Measurements from ENCODE around the gene LAGE3.

Gene LAGE3

GRCh38 chrX:154516656-154517100 lies 37.6 kb upstream of the LAGE3 start:
- peak; percentile 68 for DNase-seq (ENCODE audit: low read depth)
- TF ChIP-seq MAX (IDR thresholded peaks at IDR 0.05; ENCODE audit: low read depth, low read length), result no peak
- no peak for TF ChIP-seq MYC (IDR thresholded peaks at IDR 0.05; ENCODE audit: low read depth, low read length)
- TF ChIP-seq, protein P1, sequence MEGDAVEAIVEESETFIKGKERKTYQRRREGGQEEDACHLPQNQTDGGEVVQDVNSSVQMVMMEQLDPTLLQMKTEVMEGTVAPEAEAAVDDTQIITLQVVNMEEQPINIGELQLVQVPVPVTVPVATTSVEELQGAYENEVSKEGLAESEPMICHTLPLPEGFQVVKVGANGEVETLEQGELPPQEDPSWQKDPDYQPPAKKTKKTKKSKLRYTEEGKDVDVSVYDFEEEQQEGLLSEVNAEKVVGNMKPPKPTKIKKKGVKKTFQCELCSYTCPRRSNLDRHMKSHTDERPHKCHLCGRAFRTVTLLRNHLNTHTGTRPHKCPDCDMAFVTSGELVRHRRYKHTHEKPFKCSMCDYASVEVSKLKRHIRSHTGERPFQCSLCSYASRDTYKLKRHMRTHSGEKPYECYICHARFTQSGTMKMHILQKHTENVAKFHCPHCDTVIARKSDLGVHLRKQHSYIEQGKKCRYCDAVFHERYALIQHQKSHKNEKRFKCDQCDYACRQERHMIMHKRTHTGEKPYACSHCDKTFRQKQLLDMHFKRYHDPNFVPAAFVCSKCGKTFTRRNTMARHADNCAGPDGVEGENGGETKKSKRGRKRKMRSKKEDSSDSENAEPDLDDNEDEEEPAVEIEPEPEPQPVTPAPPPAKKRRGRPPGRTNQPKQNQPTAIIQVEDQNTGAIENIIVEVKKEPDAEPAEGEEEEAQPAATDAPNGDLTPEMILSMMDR (IDR thresholded peaks at IDR 0.05; ENCODE audit: low read depth, low read length), result no peak
- no peak for TF ChIP-seq POLR2A (IDR thresholded peaks at IDR 0.05; ENCODE audit: extremely low read depth, insufficient read length)
- peak overlapping the region; percentile 71 for H3K4me3 ChIP-seq (ENCODE audit: low read depth, low read length)

DNA sequence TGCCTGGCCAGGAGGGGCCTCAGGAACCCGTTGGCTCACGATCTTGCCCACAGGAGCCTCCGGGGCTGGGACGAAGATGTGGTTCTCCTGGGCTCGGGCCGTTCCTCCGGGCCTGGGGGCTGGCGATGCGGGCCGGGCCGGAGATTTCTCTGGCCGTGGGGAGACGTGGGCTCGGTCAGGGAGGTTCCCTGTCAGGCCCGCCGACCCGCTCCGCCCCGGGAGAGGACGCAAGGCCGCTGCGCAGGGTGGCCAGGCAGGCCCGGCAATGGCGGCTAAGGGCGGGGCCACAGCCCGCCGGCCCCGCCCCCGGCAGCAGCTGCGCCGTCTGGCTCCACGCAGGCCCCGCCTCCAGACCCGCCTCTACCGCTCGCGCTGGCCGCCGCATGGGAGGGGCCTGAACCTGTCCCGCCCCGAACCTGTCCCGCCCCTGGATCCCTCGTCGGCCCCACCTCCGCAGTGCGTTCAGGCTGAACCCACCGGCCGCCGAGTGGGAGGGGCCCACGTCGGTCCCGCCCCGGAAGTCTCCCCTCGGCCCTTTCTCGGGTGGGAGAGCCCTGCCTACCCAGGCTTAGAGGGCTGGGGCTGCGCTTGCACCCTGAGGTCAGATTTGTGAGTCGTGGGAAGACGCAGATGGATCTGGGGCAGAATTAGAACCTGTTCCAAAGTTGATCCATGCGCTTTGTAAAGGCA lies 37.0 kb upstream of the LAGE3 start, which contains the start of gene FAM3A:
FAM3A (minus strand) TSS at position 267 of the 690 bp plus-strand sequence. CDS start 460 bp downstream, outside the sequence.
- peak; percentile 91 for DNase-seq (ENCODE audit: low read depth)
- peak within 1 kb of the TSS; percentile 71 for H3K4me3 ChIP-seq (ENCODE audit: low read depth, low read length)
- TF ChIP-seq MAX (IDR thresholded peaks at IDR 0.05; ENCODE audit: low read depth, low read length), result no peak
- peak; percentile 82 for TF ChIP-seq POLR2A (IDR thresholded peaks at IDR 0.05; ENCODE audit: extremely low read depth, insufficient read length)

DNA sequence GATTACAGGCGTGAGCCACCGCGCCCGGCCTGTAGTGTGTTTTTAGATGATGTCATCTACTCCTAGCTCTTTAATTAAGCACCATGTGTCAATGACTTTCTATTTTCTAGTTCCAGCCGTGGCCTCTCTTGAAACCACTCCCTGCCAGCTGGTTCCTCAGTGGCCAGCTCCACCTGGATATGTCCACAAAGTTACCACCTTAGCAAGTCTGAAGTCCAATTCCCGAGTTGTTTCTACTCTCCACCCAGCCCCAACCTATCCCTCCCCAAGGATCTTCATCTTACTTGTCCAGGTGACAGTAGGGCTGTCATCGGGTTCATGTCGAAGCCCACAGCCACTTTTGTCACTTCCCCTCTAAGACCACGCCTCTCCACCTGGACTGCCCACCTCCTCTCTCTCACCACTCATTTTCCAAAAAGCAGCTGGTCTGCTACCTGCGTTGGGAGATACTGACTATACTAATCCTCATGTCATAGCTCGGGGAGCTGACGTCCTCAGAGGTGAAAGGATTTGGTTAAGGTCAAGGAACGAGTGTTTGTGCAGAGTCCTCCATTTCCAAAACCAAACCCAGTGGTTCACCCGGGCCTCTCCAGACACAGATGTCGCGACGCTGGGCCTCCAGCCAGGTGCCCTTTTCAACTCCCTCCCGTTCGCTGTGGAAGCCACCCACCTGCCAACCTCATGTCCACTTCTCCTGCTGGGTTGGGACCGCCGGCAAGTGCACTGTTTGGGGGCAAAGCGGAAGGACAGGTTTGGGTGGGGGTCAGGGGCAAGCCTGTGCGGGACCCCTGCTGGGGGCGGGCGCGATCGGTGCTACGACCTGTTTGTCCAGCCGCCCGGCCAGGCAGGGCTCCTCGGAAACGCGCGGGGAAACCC lies 36.2 kb upstream of the LAGE3 start:
- TF ChIP-seq POLR2A (IDR thresholded peaks at IDR 0.05; ENCODE audit: extremely low read depth, insufficient read length) (no peak), MYC (IDR thresholded peaks at IDR 0.05; ENCODE audit: low read depth, low read length) (no peak), MAX (IDR thresholded peaks at IDR 0.05; ENCODE audit: low read depth, low read length) (no peak)
- TF ChIP-seq, protein P1 (IDR thresholded peaks at IDR 0.05; ENCODE audit: low read depth, low read length), result no peak
- no peak for DNase-seq (ENCODE audit: low read depth)
- peak overlapping the region; percentile 63 for H3K4me3 ChIP-seq (ENCODE audit: low read depth, low read length)

DNA sequence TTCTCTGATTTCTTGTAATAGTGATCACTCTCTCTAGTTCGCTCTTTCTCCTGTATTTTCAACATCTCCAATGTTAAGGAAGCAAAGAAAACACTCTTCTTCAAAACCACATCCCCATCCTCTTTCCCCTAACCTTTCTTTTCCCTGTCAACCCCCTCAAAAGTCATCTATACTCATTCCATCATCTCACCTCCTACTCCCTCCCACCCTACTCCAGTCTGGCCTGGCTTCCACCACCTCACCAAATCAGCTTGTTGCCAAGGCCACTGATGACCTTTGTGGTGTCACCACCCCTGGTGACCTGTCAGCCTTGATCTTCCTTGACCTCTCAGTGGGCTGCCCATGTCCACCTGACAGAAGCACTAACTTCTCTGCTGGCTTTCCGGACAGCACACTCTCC lies 34.6 kb upstream of the LAGE3 start:
- no peak overlapping the region for H3K4me3 ChIP-seq (ENCODE audit: low read depth, low read length)
- TF ChIP-seq MYC (IDR thresholded peaks at IDR 0.05; ENCODE audit: low read depth, low read length), result no peak
- no peak for TF ChIP-seq POLR2A (IDR thresholded peaks at IDR 0.05; ENCODE audit: extremely low read depth, insufficient read length)
- TF ChIP-seq MAX (IDR thresholded peaks at IDR 0.05; ENCODE audit: low read depth, low read length), result no peak
- TF ChIP-seq, protein P1 (IDR thresholded peaks at IDR 0.05; ENCODE audit: low read depth, low read length), result no peak

GRCh38 chrX:154512879-154513553 lies 33.9 kb upstream of the LAGE3 start:
- DNase-seq (ENCODE audit: low read depth), result no peak
- no peak for TF ChIP-seq POLR2A (IDR thresholded peaks at IDR 0.05; ENCODE audit: extremely low read depth, insufficient read length)
- no peak for TF ChIP-seq MAX (IDR thresholded peaks at IDR 0.05; ENCODE audit: low read depth, low read length)
- no peak overlapping the region for H3K4me3 ChIP-seq (ENCODE audit: low read depth, low read length)

More for the DNA sequence above, 34.6 kb upstream of the LAGE3 start:
- no peak for DNase-seq (ENCODE audit: low read depth)

- no peak for DNase-seq (ENCODE audit: low read depth)
- TF ChIP-seq POLR2A (IDR thresholded peaks at IDR 0.05; ENCODE audit: extremely low read depth, insufficient read length) (no peak), MYC (IDR thresholded peaks at IDR 0.05; ENCODE audit: low read depth, low read length) (no peak), MAX (IDR thresholded peaks at IDR 0.05; ENCODE audit: low read depth, low read length) (no peak)
- TF ChIP-seq, protein P1 (IDR thresholded peaks at IDR 0.05; ENCODE audit: low read depth, low read length), result no peak
Observed at GRCh38 chrX:154511761-154512160, 32.7 kb upstream of the LAGE3 start.

More at GRCh38 chrX:154511761-154512160, 32.7 kb upstream of the LAGE3 start:
- H3K4me3 ChIP-seq (ENCODE audit: low read depth, low read length), result no peak overlapping the region

Data from NB4 (cell line).